GM12892 (cell line): ENCODE measurements around the gene SCAMP4.

ENCODE experiments used
- POLR2A ChIP-seq: IDR thresholded peaks from 2 replicates; pipeline ENCODE4 v1.6.1; 2011; ENCODE audit warnings: low read depth, low read length, control low read depth
- POLR2AphosphoS5 ChIP-seq: IDR thresholded peaks from 2 replicates; pipeline ENCODE4 v1.6.1; 2011; ENCODE audit warnings: low read depth, low read length, control low read depth

DNA sequence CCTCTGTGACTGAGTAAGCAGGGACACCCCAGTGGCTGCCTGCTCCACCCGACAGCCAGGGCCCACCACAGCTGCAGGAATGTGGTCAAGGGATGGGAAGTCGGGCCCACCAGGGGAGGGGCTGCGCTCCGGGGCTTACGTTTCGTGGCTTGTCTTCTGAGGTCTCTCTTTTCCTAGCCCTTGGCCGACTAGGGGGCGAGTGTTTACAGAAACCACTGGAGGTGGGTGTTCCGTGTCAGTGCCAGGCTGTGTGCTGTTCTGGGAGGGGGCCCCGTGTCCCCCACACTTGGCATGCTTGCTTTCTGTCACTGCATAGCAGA, 4.5 kb downstream of the SCAMP4 start:
- TF ChIP-seq POLR2A (no peak), POLR2AphosphoS5 (no peak)
